ENCODE measurements around the gene TBX15.
"Not testable (repeated sequence)": the region's sequence is repeated elsewhere in the genome, so short reads cannot be mapped to it uniquely, and the experiment has no call there.

TBX15 gene

DNA sequence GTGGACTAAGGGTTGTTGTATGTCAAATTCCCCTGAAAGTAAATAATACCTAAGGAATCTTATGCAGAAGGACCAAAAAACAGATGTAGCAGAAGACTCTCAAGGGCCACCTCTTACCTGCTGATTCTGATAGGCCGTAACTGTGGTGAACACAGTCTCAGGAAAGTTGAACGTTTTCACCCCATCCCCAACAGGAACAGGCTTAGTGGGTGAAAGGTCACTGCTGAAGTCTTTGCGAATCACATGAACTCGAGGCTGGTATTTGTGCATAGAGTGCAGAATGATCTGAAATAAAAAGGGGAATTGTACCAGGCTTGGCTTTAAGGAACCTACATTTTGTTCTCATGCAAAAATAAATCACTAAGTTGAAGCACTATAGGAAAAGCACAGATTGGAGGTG is 64.8 kb downstream of the TBX15 start:
- no peak for DNase-seq

DNA sequence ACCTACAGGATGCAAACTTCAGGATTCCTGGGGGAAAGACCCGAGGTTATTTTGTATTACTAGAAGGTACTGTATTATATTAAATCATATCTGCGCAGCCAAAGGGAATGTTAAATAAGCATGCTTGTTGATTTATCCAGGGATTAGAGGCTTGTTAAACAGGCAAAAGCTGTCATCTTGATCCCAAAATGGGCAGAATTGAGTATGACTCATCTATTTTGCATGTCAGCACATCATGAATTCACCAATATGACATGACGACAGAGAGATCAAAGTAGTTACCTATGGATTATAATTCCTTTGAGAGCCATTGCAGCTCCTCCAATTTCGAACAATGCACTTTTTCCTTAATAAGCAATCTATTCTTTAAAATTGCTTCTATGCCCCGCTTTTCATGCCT is 66.1 kb downstream of the TBX15 start:
- DNase-seq = no peak

DNA sequence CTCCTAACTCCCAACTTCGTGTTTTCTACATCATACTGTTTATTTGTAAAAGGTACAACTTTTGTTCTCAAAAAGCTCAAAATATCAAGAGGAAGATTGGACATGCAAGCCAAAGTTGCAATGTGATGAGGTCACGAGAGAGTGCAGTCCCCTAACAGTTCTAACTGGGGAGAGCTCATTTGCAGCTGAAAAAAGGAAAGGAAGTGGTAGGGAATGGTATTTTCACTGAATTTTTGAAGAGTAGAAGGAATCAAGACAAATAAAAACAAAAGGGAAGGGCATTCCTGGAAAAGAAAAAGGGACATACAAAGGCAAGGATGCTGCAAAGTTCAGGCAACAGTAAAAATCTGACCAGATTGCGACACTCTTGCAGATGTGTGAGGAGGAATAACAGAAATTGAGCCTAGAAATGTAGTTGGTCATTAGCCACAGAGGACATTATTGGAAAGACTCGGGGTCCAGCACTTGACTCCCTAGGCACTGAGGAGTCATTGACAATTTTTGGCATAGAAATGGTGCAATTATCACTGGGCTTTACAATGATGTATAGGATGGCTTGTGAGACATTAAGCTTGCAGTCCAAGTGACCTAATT is 67.9 kb downstream of the TBX15 start:
- DNase-seq = no peak

DNA sequence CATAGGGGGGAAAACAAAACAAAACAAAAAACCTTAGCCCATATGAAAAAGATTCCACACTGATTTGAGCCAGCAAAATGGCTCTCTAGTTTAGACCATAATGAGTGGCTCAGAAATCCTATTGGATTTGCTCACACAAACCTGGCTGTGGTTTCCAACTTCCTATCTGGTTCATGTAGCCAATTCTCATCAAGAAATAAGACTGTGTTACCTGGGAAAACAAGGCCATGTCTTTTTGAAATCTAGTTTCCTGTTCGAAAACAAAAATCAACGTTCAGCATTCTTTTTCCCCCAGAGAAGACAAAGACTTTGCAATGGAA is 69.2 kb downstream of the TBX15 start:
- no peak for DNase-seq

DNA sequence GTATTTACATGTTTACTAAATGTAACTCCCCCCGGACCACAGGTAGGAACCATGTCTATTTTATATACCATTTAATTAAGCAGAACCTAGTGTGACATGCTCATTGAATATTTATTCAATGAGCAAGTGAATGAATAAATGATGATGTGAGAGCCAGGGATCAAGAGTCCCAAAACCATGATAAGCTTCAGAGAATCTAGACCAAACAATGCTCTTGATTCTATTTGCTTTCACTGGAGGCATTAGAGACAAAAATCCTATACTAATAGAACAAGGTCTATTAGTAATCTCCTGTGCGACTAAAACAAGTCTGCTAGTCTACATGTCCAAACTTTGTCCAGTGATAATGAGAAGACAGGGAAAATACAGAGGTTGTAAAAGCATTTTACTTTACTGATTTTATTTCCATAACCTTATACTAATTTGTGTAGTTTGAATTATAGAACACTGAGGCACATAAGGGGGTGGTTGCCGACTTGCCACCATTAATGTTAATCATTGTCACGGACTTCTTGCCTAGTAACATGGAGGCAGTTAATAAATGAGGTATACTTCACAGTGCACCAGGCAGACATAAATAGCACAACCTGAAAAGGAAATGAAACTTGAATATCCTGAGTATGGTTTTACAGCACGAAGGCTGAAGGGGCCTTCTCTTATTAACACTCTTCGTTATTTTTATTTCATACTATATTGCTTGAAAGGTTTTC is 69.8 kb downstream of the TBX15 start:
- DNase-seq = no peak

DNA sequence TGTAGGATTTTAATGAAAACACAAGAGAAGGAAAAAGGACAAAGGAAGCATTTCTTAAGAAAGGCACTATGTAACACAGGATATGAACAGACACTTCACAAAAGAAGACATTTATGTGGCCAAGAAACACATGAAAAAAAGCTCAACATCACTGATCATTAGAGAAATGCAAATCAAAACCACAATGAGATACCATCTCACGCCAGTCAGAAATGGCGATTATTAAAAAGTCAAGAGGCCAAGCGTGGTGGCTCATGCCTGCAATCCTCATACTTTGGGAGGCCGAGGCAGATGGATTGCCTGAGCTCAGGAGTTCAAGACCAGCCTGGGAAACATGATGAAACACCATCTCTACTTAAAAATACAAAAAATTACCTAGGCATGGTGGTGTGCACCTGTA is 71.8 kb downstream of the TBX15 start:
- not testable (repeated sequence) for DNase-seq

DNA sequence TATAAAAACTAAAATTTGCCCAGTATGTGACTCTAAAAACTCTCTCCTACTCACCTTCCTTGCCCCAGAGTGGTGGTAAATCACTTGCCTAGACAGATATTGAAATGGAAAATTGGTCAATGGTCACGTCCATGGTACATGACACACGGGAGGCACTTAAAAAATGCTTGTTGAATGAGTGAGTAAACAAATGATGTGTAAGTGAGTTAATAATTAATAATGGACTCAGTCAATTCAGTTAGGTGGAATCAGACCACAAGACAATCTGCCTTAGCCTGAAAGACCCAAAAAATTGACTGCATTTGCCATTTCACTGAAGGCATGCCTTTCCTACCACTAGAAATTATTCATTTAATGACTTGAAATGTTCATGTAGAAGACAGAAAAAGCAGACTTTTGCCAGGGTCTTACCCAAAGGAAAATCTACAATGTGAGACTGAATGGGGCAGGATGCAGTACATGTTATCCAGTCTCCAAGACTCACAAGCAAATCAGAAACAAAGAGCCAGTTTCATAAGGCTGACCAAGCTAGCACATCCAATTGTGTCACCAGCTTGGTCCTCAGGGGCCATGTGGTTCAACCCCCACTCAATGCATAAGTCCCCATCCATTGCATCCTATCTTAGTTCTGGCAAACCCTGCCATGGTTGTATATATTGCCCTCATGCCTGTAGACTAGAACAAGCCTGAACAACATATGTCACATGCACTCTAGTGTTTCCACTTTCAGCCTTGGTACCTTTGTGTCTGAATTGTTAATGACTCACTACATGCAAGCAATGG is 73.6 kb downstream of the TBX15 start:
- DNase-seq = no peak

DNA sequence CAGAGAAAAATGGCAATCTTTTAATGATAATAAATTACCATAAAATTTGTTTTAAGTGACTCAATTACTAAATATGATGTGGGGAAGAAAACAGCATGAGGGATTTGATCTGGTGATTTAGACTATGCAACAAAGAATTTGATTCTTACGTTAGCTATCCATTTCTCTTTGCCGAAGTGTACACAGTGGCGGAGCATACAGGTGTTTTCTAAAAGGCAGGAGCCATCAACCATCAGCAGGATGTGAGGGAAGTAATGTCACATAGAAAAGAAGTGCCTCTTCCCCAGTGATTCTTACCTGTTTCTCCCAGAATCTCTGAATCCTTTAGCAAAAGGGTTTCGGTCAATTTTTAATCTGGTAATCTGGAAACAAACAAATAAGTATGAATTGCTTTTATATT is 74.3 kb downstream of the TBX15 start:
- no peak for DNase-seq

DNA sequence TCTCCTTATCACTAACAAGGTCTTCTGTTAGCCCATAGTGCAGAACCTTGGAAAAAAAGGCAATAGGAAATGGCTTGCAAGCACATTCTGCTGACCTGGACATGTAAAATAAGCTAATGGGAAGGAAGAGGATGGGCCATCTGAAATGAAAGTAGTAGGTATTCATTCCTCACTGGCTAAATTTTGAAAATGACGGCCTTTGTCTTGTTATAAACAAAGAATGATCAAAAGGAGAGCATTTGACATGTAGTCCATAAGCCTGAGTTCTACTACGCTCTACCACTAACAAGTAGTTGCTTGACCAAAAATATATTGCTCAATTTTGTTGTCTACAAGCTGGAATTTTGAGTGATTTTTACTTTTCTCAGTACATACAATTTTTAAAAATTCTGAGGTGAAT is 75.6 kb downstream of the TBX15 start:
- no peak for DNase-seq

DNA sequence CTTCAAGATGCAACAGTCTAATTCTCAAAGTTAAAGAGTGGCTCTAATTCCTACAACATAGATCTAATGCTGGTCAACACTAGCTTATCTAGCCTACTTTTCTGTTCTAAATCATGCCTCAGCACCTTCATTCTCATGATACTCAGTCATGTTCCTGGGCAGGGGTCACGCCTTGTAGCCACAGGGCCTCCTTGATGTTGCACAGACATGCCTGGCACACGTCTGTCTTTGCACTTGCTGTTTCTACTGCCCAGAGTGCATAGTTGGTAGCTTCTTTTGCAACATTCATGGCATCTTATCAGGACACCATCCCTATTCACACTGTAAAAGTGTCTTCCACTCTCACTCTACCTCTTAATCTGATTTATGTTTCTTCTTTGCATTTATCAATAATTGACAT is 76.6 kb downstream of the TBX15 start:
- DNase-seq = no peak

DNA sequence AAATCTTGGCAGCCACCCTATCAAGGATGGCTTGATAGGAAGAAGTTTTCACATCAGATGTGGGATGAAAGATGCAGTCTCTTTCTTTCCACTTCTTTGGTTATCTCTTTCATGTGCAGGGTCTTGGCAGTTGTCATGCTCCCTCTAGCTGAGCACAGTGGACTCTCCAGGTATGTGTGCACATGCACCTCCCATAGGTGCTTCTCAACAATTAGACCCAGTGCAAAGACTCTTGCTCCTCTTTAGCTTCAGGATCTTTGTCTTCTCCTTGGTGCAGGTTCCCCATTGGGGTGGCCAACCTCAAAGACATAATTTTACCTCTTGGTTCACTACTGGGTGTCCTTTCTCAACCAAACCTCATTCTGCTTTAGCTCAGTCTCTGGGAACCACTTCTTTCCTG is 80.7 kb downstream of the TBX15 start:
- DNase-seq = no peak

DNA sequence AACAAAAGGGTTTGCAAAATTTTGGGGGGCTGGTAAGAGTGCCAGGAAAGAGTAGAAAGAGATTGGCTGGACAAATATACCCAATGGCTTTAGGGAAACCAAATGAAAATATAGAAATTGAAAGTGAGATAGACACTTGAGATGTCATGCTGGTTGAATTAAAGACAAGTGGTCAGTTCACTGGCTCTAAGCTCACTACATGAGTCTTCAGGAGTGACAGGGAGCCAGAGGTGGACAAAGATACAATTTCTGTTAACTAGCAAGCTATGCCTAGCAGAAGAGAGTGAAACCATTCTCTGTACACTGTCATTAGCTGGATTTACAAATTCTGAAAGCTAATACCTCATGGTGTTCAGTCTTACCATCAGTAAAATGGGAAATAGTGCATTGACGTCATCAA is 82.5 kb downstream of the TBX15 start:
- DNase-seq = no peak

DNA sequence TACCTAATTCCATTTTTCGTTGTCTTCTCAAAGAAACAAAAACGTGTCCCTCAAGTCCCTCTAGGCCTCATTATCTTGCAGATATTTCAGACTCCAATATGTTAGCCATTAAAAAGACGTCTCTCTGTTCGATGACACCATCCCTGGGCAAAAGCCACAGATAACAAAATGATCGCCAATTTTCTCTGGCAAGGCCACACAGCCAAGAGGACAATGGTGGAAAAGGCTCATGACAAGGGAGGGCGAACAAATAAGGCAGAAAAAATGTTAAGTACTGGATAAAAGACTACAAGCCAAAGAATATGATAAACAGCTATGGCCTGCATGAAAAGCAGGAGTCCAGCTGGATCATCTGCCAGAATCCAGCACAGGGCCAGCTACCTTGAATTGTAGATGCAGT is 82.9 kb downstream of the TBX15 start:
- no peak for DNase-seq

DNA sequence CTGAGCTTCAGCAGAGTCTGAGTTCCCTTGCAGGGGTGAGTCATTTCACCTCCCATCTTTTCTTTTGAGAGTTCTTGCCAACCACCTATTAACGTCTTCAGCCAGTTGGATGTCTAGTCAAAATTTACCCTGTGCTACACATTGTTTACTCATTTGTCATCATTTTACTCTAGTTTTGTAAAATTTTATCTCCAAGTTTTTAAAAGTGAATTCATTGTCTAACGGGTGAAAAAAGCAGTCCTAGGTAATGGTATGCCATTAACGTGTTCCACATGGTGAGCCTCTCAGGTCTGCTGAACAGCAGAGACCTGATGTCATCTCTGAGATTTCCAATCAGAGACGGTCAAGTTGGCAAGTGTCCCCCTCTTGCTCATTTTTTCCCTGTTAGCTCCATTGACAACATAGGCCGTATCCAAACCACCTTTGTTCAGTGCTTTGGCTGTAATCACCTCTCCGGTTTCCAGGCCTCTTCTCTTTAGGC is 85.4 kb downstream of the TBX15 start:
- DNase-seq = no peak

DNA sequence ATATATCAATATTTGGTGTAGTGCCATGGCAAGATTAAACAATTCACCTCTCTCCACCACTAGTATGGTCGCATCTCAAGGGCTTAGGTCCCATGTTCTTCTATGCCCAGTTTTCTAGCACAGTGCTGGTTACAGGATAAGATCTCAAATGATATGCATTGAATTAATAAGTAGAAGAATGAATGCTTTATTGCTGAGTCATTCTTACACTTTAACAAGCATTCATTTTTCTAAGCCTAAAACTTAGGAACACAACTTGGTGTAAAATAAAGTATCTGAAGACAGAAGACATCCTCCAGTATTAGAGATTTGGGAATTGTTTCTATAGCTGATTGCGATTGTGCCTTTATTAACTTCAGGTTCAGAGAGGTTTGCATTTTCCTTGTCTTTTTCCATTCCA is 85.8 kb downstream of the TBX15 start:
- no peak for DNase-seq

DNA sequence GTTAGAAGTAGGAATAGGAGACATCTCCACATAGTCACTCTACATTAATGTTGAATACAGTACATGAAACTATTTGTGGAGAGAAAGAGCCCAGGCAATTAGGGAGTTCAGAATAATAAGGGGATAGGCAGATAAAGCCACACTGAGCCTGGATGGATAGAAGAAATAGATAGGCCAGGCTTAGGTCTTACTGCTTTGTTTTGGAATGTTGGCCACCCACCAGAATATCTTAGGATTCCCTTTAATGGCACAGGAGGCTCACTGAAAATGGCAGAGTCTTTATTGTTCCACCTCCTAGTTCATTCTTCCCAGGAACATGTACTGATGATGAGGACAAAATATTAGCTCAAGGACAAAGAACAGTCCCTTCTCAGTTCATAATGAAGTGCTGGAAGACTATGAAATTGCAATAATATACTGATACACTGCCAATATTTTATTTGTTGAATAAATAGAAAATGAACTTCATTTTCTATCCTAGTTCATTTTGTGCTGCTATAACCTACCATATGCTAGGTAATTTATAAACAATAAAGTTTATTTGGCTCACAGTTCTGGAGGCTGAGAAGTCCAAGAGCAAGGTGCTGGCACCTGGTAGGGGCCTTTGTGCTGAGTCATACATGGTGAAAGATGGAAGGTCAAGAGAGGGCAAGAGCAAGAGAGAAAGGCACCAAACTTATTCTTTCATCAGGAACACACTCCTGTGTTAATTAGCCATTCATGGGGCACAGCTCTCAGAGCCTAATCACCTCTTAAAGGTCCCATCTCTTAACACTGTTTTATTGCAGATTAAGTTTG is 87.3 kb downstream of the TBX15 start:
- no peak for DNase-seq

DNA sequence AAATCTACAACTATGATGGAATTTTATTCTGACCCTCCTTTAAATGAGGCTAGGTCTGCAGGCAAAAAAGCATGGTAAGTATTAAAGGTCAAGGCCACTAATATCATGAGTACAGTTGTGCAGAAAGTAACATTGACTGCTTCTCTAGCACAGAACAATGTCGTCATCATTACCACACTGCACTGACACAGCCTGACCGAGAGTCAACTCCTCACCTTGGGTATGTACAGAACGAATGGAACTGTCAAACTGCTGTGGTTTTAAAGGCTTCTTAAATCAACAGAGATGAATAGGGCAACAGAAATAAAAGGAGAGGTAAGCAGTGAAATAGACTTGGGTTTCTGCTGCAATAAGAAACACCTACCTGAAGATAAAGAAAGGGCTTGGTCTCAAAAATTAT is 88.8 kb downstream of the TBX15 start:
- no peak for DNase-seq

DNA sequence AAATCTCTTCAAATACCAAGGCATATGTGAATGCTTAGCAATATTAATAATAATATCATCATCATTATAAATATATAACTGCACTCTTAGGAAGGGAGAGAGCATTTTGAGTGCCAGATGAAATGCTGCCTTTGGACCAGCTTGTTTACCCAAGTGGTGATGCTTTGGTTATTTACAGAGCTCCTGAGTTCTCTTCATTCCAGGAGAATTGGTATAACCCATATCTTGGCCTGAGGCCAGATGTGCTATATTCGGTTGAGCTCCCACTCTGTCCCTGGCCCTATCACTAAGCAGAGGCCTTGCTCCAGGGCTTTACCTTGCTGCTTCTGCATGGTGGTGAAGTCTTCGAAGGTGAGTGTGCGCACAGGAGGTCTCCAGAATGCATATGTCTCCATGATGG is 89.4 kb downstream of the TBX15 start:
- no peak for DNase-seq

DNA sequence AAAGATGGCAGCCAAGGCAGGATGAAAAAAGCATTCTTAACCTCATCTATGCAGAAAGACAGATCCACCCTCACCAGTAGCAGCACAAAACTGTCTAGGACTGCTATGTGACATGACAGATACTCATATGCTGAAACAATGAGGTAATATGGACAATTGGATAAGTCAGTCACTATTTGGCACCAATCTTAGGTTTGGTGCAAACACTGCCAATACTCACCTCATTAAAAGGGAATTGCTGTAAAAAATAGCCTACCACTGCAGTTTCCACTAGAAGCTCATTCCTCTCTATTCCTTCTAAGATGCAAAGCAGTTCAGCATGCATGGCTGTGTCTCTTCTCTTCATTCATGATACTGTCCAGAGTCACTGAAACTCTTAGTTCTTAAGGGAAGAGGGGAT is 91.7 kb downstream of the TBX15 start:
- no peak for DNase-seq

DNA sequence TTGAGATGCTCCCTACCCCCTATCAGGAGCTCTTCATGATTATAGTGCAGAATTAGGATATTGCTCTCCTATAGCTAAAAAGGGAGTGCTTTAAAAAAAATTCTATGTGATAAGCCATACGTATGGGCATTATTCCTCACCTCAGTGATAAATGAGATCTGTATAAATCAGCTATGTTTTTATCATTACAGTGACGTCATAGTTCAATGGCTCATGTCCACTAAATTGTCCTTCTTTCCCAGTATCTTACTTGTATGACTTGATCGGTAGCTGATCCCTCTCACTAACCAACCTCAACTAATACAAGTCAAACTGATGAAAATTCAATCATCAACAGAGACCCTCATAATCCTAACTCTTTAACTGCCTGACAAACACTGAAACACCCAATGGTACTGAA is 93.3 kb downstream of the TBX15 start:
- no peak for DNase-seq

DNA sequence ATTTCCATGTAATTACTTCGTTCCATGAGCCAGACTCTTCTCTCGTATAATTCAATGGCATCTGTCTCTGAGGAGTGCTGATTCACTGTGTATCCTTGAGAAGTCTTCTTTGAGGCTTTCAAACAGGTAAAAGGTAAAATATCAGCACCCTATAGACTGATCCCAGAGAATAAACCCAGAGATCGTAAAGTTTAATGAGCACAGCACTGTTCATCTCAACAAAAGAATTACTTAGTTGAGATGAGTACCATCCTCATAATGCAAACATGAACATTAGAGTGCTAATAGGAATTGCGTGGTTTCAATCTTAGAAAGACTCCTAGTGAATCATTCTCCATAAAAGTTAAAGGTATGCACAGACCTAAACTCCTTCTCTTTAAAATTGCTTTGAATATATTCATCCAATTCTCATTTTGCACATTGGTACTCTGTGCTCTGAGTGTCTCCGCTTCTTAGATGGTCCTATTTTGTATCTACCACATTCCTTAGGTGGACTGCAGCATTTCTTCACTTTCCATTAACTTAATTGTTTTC is 97.2 kb downstream of the TBX15 start:
- no peak for DNase-seq

DNA sequence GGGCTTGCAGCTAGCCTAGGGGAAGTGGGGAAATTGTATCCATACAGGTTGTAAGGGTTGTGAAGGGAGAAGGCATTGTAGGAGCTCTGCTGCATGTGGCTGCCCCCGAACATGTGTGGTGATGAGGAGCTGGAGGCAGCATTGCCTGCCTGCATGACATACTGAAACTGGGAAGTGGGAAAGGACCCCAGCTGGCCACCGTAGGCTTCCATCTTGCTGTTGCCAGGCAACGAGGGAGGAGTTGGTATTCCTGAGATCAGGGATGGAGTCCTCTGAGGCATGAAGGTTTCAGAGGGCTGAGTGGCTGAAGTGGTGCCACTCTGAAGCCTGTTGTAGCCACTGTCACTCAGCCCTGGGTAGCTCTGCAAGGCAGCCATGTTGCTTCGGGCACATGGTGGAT is 103.2 kb downstream of the TBX15 start:
- DNase-seq = no peak

DNA sequence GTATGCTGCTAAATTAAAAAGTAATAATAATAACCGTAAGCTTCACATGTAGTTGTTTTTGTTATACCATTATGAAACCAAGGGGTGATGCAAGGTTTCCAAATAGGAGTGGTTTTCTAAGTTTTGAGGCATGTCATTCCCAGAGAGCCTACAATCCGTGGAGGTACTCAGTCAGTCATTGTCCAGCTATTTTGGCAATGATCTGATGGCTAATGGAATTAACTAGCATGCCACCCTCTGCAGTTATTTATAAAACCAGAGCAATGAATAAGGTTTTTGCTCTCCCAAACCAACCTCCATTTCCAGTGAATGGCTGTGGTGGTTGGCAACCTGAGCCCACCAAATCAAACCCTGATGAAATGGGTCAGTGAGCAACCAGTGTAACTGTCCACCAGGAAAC is 106.4 kb downstream of the TBX15 start:
- DNase-seq = no peak

All from hematopoietic multipotent progenitor cell treated with erythropoietin and hydrocortisone succinate and interleukin-3 and kit ligand, for 8 days (in vitro differentiated cells).